Measurements from ENCODE around the gene ERAS. TPM values are rescaled to one million over a fixed set of nuclear protein-coding genes. Genes with fewer than 3 reads are reported as not detected.

The ERAS gene
- total and polyA plus RNA-seq, 2 experiments from 2014 or later: 0.17 TPM; not detected in 1

- H3K36me3 ChIP-seq: no peaks in the 10 kb centered on the region
- H3K9me3 ChIP-seq (ENCODE audit: low read depth): no peaks in the 10 kb centered on the region
- DNase-seq (ENCODE audit: low read depth in 1 of 2, low spot score in 1 of 2): no peak
- H3K27me3 ChIP-seq: no peaks in the 10 kb centered on the region
- H3K27ac ChIP-seq: no peak overlapping the region
- no peak overlapping the region for H3K4me3 ChIP-seq
- TF ChIP-seq CTCF (IDR thresholded peaks at IDR 0.05; ENCODE audit: low read depth, low read length): no peak
- H3K4me1 ChIP-seq (ENCODE audit: low read depth): peaks cover 4% of the 10 kb centered on the region
Measured at GRCh38 chrX:48798318-48798717, 28.0 kb upstream of the ERAS start.

- TF ChIP-seq CTCF (IDR thresholded peaks at IDR 0.05; ENCODE audit: low read depth, low read length): no peak
- no peaks in the 10 kb centered on the region for H3K9me3 ChIP-seq (ENCODE audit: low read depth)
- no peak for DNase-seq (ENCODE audit: low read depth in 1 of 2, low spot score in 1 of 2)
- peak overlapping the region; percentile 95 for H3K27ac ChIP-seq
- no peaks in the 10 kb centered on the region for H3K36me3 ChIP-seq
- peak overlapping the region; percentile 57 for H3K4me3 ChIP-seq
- H3K27me3 ChIP-seq: no peaks in the 10 kb centered on the region
- peaks cover 5% of the 10 kb centered on the region for H3K4me1 ChIP-seq (ENCODE audit: low read depth)
Measured at GRCh38 chrX:48800574-48801279, 25.6 kb upstream of the ERAS start.

- H3K27ac ChIP-seq: peak within 1 kb of the TSS; percentile 100
- peak within 1 kb of the TSS; percentile 61 for H3K4me3 ChIP-seq
- peaks cover 5% of the 10 kb centered on the region for H3K4me1 ChIP-seq (ENCODE audit: low read depth)
- H3K27me3 ChIP-seq: no peaks in the 10 kb centered on the region
- H3K36me3 ChIP-seq: no peaks in the 10 kb centered on the region
- peak; percentile 96 to 99 for DNase-seq (ENCODE audit: low read depth in 1 of 2, low spot score in 1 of 2)
- TF ChIP-seq CTCF (IDR thresholded peaks at IDR 0.05; ENCODE audit: low read depth, low read length): no peak
- H3K9me3 ChIP-seq (ENCODE audit: low read depth): no peaks in the 10 kb centered on the region
Measured at GRCh38 chrX:48801280-48802088, 24.8 kb upstream of the ERAS start, which contains the start of gene HDAC6. HDAC6 (plus strand) TSS chrX:48802067; CDS start chrX:48802693, 626 bp downstream.

GRCh38 chrX:48802089-48802904 is 24.0 kb upstream of the ERAS start:
- no peaks in the 10 kb centered on the region for H3K27me3 ChIP-seq
- peak; percentile 85 to 86 for DNase-seq (ENCODE audit: low read depth in 1 of 2, low spot score in 1 of 2)
- H3K9me3 ChIP-seq (ENCODE audit: low read depth): no peaks in the 10 kb centered on the region
- no peaks in the 10 kb centered on the region for H3K36me3 ChIP-seq
- H3K4me1 ChIP-seq (ENCODE audit: low read depth): peaks cover 5% of the 10 kb centered on the region
- no peak for TF ChIP-seq CTCF (IDR thresholded peaks at IDR 0.05; ENCODE audit: low read depth, low read length)
- H3K27ac ChIP-seq: peak overlapping the region; percentile 100
- H3K4me3 ChIP-seq: peak overlapping the region; percentile 61

- Histone ChIP-seq H3K27me3 (no peaks in the 10 kb centered on the region), H3K4me3 (peak overlapping the region; percentile 61), H3K27ac (peak overlapping the region; percentile 100), H3K9me3 (ENCODE audit: low read depth) (no peaks in the 10 kb centered on the region), H3K36me3 (no peaks in the 10 kb centered on the region), H3K4me1 (ENCODE audit: low read depth) (peaks cover 5% of the 10 kb centered on the region)
- DNase-seq (ENCODE audit: low read depth in 1 of 2, low spot score in 1 of 2): no peak
- TF ChIP-seq CTCF (IDR thresholded peaks at IDR 0.05; ENCODE audit: low read depth, low read length): no peak
Measured at GRCh38 chrX:48802905-48803200, 23.5 kb upstream of the ERAS start.

Measured in cardiac muscle cell (in vitro differentiated cells and primary cell).